Adrenal gland (tissue), 5 donors: ENCODE results near the gene RMDN3.

Experiments
- POLR2A ChIP-seq, 2 donors: fragments of 450-650 bp; IDR thresholded peaks; one replicate each; pipeline ENCODE4 v1.6.1; 2017; ENCODE audit warnings: antibody characterized with exemption in 2 of 2, mild to moderate bottlenecking in 2 of 2, moderate library complexity in 1 of 2
- TF ChIP-seq, protein P1 (sequence below), 6 experiments: fragments of 450-650 bp in 4 of 6; fragments of 200-600 bp in 2 of 6; sonication (generic) in 1 of 6; IDR thresholded peaks; 1 replicate in 5 of 6; 2 replicates in 1 of 6; pipeline versions ENCODE4 v1.5.1 to v1.8.0; 2016 to 2021; ENCODE audit warnings: antibody characterized with exemption in 6 of 6, mild to moderate bottlenecking in 2 of 6, moderate library complexity in 1 of 6
- donor health status: DM: no; HTN: no; CAD: no.

DNA sequence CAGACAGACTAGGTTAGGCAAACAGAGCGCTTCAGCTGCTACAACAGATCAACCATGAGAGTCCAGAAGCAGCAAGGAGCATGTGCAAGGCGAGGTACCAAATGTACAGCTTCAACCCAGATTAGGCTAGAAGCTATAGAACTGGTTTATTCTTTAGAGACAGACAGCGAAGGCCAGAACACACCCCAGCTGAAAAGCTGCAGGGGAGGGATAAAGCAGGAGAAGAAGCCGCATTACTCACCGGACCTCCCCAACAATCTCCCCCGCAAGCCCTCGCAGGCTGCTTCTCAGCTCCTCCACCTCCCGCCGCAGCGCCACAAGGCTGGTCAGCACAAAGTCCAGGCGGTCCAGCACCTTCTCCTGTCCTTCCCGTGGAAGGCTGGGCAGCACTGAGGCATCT, 3.3 kb downstream of the RMDN3 start:
- no peak for TF ChIP-seq POLR2A (IDR thresholded peaks at IDR 0.05)
- TF ChIP-seq, protein P1, sequence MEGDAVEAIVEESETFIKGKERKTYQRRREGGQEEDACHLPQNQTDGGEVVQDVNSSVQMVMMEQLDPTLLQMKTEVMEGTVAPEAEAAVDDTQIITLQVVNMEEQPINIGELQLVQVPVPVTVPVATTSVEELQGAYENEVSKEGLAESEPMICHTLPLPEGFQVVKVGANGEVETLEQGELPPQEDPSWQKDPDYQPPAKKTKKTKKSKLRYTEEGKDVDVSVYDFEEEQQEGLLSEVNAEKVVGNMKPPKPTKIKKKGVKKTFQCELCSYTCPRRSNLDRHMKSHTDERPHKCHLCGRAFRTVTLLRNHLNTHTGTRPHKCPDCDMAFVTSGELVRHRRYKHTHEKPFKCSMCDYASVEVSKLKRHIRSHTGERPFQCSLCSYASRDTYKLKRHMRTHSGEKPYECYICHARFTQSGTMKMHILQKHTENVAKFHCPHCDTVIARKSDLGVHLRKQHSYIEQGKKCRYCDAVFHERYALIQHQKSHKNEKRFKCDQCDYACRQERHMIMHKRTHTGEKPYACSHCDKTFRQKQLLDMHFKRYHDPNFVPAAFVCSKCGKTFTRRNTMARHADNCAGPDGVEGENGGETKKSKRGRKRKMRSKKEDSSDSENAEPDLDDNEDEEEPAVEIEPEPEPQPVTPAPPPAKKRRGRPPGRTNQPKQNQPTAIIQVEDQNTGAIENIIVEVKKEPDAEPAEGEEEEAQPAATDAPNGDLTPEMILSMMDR (IDR thresholded peaks at IDR 0.05) = no peak
